DND-41 (cell line): Measurements from ENCODE around the gene RIN1.

ENCODE experiments used
- EZH2 ChIP-seq: IDR thresholded peaks from 3 replicates; pipeline ENCODE4 v1.6.1; 2012; ENCODE audit warnings: borderline replicate concordance, low read depth, mild to moderate bottlenecking, moderate library complexity, low read length, inconsistent platforms; ENCODE audit not compliant: severe bottlenecking
- TF ChIP-seq, protein P1 (sequence below): IDR thresholded peaks from 2 replicates; pipeline ENCODE4 v1.5.1; 2012; ENCODE audit warnings: borderline replicate concordance, low read length, moderate library complexity, mild to moderate bottlenecking; ENCODE audit not compliant: poor library complexity, severe bottlenecking; ENCODE audit errors: extremely low read depth

DNA sequence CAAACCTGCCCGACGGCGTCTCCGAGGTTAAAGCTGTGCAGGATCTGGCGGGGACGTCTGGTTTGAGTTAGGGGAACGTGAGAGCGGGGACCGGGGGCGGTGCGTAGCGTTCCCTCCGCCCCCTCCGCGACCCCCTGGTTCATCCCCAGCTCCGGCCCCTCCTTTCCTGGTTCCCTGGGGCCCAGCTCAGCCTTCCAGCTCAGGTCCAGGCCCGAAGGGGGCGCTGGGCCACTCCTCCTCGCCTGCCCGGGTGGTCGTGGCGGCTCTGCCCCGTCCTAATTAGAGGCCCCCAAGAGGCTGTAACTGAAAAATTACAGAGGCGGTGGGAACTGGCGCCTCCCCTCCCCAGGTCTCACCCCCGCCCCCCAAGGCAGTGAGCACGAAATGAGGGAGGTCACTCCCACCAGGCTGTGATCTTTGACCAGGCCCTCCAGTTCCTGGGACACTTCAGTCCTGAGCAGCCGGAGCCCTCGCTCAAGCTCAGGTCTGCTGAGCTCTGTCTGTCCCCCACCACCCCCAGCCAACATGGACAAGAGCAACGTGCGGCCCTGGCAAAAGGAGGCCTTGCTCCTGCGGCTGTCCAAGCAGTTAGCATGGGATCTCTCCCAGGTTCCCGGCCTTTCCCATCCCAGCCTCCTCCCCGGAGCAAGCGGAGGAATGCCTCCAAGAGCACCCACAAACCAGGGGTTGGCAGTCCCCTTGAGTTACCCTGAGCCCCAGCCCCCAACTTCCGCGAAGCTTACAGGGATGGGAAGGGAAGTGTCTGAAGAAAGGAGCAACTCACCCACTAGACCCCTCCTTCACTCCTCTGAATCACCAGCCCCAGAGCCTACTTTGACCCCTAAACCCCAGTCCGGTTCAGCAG, 22.7 kb downstream of the RIN1 start:
- TF ChIP-seq, protein P1, sequence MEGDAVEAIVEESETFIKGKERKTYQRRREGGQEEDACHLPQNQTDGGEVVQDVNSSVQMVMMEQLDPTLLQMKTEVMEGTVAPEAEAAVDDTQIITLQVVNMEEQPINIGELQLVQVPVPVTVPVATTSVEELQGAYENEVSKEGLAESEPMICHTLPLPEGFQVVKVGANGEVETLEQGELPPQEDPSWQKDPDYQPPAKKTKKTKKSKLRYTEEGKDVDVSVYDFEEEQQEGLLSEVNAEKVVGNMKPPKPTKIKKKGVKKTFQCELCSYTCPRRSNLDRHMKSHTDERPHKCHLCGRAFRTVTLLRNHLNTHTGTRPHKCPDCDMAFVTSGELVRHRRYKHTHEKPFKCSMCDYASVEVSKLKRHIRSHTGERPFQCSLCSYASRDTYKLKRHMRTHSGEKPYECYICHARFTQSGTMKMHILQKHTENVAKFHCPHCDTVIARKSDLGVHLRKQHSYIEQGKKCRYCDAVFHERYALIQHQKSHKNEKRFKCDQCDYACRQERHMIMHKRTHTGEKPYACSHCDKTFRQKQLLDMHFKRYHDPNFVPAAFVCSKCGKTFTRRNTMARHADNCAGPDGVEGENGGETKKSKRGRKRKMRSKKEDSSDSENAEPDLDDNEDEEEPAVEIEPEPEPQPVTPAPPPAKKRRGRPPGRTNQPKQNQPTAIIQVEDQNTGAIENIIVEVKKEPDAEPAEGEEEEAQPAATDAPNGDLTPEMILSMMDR, result peak; percentile 28
- no peak for TF ChIP-seq EZH2
